Uterus (tissue), 2 donors: ENCODE data around the gene FEZF1.

ENCODE experiments used
- POLR2A ChIP-seq, 2 donors: fragments of 450-650 bp; IDR thresholded peaks; one replicate each; pipeline ENCODE4 v1.6.1; 2016; ENCODE audit warnings: antibody characterized with exemption in 2 of 2, mild to moderate bottlenecking in 1 of 2, moderate library complexity in 1 of 2
- TF ChIP-seq, protein P1 (sequence below), 4 experiments: fragments of 200-600 bp in 2 of 4; fragments of 450-650 bp in 2 of 4; sonication (generic) in 2 of 4; IDR thresholded peaks; one replicate each; pipeline ENCODE4 v1.5.1; 2016 to 2019; ENCODE audit warnings: antibody characterized with exemption in 4 of 4, mild to moderate bottlenecking in 2 of 4, moderate library complexity in 1 of 4

DNA sequence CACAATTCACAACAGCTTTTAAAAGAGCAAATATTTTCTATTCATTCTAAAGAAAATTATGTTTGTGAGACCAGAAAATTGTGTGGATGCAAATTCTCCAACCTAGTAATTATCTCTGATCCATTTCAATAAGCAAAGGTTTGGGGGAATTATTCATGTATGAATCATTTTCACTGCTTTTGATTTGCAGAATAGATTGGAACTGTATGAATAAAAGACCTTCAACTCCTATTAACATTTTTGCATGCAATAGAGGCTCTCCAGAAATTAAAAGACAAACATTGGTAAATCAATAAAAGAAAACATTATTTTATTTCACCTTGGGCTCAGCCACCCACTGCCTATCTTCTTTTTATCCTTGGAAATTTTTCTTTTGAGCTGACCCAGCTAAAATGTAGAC is 43.5 kb downstream of the FEZF1 start:
- TF ChIP-seq, protein P1, sequence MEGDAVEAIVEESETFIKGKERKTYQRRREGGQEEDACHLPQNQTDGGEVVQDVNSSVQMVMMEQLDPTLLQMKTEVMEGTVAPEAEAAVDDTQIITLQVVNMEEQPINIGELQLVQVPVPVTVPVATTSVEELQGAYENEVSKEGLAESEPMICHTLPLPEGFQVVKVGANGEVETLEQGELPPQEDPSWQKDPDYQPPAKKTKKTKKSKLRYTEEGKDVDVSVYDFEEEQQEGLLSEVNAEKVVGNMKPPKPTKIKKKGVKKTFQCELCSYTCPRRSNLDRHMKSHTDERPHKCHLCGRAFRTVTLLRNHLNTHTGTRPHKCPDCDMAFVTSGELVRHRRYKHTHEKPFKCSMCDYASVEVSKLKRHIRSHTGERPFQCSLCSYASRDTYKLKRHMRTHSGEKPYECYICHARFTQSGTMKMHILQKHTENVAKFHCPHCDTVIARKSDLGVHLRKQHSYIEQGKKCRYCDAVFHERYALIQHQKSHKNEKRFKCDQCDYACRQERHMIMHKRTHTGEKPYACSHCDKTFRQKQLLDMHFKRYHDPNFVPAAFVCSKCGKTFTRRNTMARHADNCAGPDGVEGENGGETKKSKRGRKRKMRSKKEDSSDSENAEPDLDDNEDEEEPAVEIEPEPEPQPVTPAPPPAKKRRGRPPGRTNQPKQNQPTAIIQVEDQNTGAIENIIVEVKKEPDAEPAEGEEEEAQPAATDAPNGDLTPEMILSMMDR (IDR thresholded peaks at IDR 0.05), result no peak
- no peak for TF ChIP-seq POLR2A (IDR thresholded peaks at IDR 0.05)
